IPS-18a (cell line): ENCODE results near the gene SMG9.

ENCODE experiments used
- H3K27ac ChIP-seq: one replicate; pipeline ENCODE4 v1.5.1; 2013; ENCODE audit warnings: low read length
- H3K27me3 ChIP-seq: one replicate; pipeline ENCODE4 v1.6.1; 2013; ENCODE audit warnings: mild to moderate bottlenecking, low read length; ENCODE audit not compliant: control insufficient read depth, insufficient read depth
- H3K36me3 ChIP-seq: one replicate; pipeline ENCODE4 v1.6.1; 2013; ENCODE audit warnings: low read depth, low read length; ENCODE audit not compliant: control insufficient read depth
- H3K4me1 ChIP-seq: one replicate; pipeline ENCODE4 v1.6.1; 2013; ENCODE audit warnings: low read depth, low read length; ENCODE audit not compliant: control insufficient read depth
- H3K4me3 ChIP-seq: one replicate; pipeline ENCODE4 v1.5.1; 2013; ENCODE audit warnings: low read length
- H3K9ac ChIP-seq: one replicate; pipeline ENCODE4 v1.6.1; 2013; ENCODE audit warnings: mild to moderate bottlenecking, low read length, moderate library complexity
- H3K9me3 ChIP-seq: one replicate; pipeline ENCODE4 v1.6.1; 2013; ENCODE audit warnings: low read depth, low read length; ENCODE audit not compliant: control insufficient read depth

SMG9 gene

GRCh38 chr19:43718627-43719377 is 36.0 kb downstream of the SMG9 start:
- H3K4me1 ChIP-seq, result no peaks in the 10 kb centered on the region
- no peak overlapping the region for H3K9ac ChIP-seq
- H3K9me3 ChIP-seq, result no peaks in the 10 kb centered on the region
- no peaks in the 10 kb centered on the region for H3K36me3 ChIP-seq
- no peak overlapping the region for H3K4me3 ChIP-seq
- H3K27ac ChIP-seq, result no peak overlapping the region
- no peaks in the 10 kb centered on the region for H3K27me3 ChIP-seq

GRCh38 chr19:43715776-43716175 is 39.0 kb downstream of the SMG9 start, which contains the start of gene IRGC:
TSS of gene IRGC (plus strand) at chr19:43716076. CDS start at chr19:43718559, 2,483 bp downstream.
- no peak within 1 kb of the TSS for H3K4me3 ChIP-seq
- no peaks in the 10 kb centered on the region for H3K27me3 ChIP-seq
- no peak within 1 kb of the TSS for H3K9ac ChIP-seq
- H3K4me1 ChIP-seq, result no peaks in the 10 kb centered on the region
- no peaks in the 10 kb centered on the region for H3K36me3 ChIP-seq
- H3K9me3 ChIP-seq, result no peaks in the 10 kb centered on the region
- H3K27ac ChIP-seq, result no peak within 1 kb of the TSS

GRCh38 chr19:43713208-43713607 is 41.6 kb downstream of the SMG9 start:
- Histone ChIP-seq H3K4me1 (no peaks in the 10 kb centered on the region), H3K36me3 (no peaks in the 10 kb centered on the region), H3K27ac (no peak overlapping the region), H3K4me3 (no peak overlapping the region), H3K27me3 (no peaks in the 10 kb centered on the region), H3K9ac (no peak overlapping the region), H3K9me3 (no peaks in the 10 kb centered on the region)

- Histone ChIP-seq H3K4me1 (no peaks in the 10 kb centered on the region), H3K27ac (no peak overlapping the region), H3K9me3 (no peaks in the 10 kb centered on the region), H3K27me3 (no peaks in the 10 kb centered on the region), H3K9ac (no peak overlapping the region), H3K36me3 (no peaks in the 10 kb centered on the region), H3K4me3 (no peak overlapping the region)
Observed at GRCh38 chr19:43711751-43712355, 42.9 kb downstream of the SMG9 start.

GRCh38 chr19:43708716-43709115 is 46.0 kb downstream of the SMG9 start:
- H3K4me1 ChIP-seq, result no peaks in the 10 kb centered on the region
- no peaks in the 10 kb centered on the region for H3K36me3 ChIP-seq
- H3K27me3 ChIP-seq, result no peaks in the 10 kb centered on the region
- H3K4me3 ChIP-seq, result no peak overlapping the region
- no peak overlapping the region for H3K9ac ChIP-seq
- no peaks in the 10 kb centered on the region for H3K9me3 ChIP-seq
- H3K27ac ChIP-seq, result no peak overlapping the region

GRCh38 chr19:43707158-43707712 is 47.5 kb downstream of the SMG9 start:
- Histone ChIP-seq H3K27ac (no peak overlapping the region), H3K4me3 (no peak overlapping the region), H3K36me3 (no peaks in the 10 kb centered on the region), H3K4me1 (no peaks in the 10 kb centered on the region), H3K27me3 (no peaks in the 10 kb centered on the region), H3K9ac (no peak overlapping the region), H3K9me3 (no peaks in the 10 kb centered on the region)

GRCh38 chr19:43705729-43706128 is 49.0 kb downstream of the SMG9 start:
- H3K9me3 ChIP-seq, result no peaks in the 10 kb centered on the region
- no peak overlapping the region for H3K9ac ChIP-seq
- no peaks in the 10 kb centered on the region for H3K36me3 ChIP-seq
- H3K4me1 ChIP-seq, result no peaks in the 10 kb centered on the region
- no peak overlapping the region for H3K27ac ChIP-seq
- no peak overlapping the region for H3K4me3 ChIP-seq
- no peaks in the 10 kb centered on the region for H3K27me3 ChIP-seq

GRCh38 chr19:43704002-43704705 is 50.6 kb downstream of the SMG9 start:
- no peak overlapping the region for H3K27ac ChIP-seq
- no peaks in the 10 kb centered on the region for H3K36me3 ChIP-seq
- no peak overlapping the region for H3K9ac ChIP-seq
- no peaks in the 10 kb centered on the region for H3K9me3 ChIP-seq
- no peaks in the 10 kb centered on the region for H3K4me1 ChIP-seq
- no peak overlapping the region for H3K4me3 ChIP-seq
- H3K27me3 ChIP-seq, result peaks cover 6% of the 10 kb centered on the region

GRCh38 chr19:43700395-43701000 is 54.3 kb downstream of the SMG9 start:
- H3K4me1 ChIP-seq, result no peaks in the 10 kb centered on the region
- no peaks in the 10 kb centered on the region for H3K36me3 ChIP-seq
- peaks cover 12% of the 10 kb centered on the region for H3K27me3 ChIP-seq
- no peaks in the 10 kb centered on the region for H3K9me3 ChIP-seq
- H3K27ac ChIP-seq, result no peak overlapping the region
- H3K4me3 ChIP-seq, result no peak overlapping the region
- H3K9ac ChIP-seq, result no peak overlapping the region

GRCh38 chr19:43699506-43700394 is 55.0 kb downstream of the SMG9 start:
- Histone ChIP-seq H3K27me3 (peaks cover 12% of the 10 kb centered on the region), H3K9ac (no peak overlapping the region), H3K9me3 (no peaks in the 10 kb centered on the region), H3K4me1 (no peaks in the 10 kb centered on the region), H3K36me3 (no peaks in the 10 kb centered on the region), H3K27ac (no peak overlapping the region), H3K4me3 (no peak overlapping the region)
